ENCODE data around the gene MTUS2. TPM values are rescaled to one million over a fixed set of nuclear protein-coding genes. Genes with fewer than 3 reads are reported as not detected.

MTUS2 gene
- total and polyA plus RNA-seq, 4 donors = under 0.01 to 0.70 (median 0.15) TPM

GRCh38 chr13:29527511-29527910, 707.4 kb downstream of the MTUS2 start:
- H3K9me3 ChIP-seq (ENCODE audit: control insufficient read depth in 4 of 4, low read length in 3 of 4) = no peaks in the 10 kb centered on the region

GRCh38 chr13:29527916-29528315, 707.8 kb downstream of the MTUS2 start:
- Histone ChIP-seq H3K36me3 (ENCODE audit: control insufficient read depth in 4 of 4, insufficient read depth in 3 of 4, low read depth in 1 of 4, low read length in 3 of 4) (peaks cover 0 to 3% (median 0%) of the 10 kb centered on the region in 4 donors), H3K27me3 (ENCODE audit: control insufficient read depth in 4 of 4, insufficient read depth in 4 of 4, low read length in 3 of 4) (no peaks in the 10 kb centered on the region), H3K9me3 (ENCODE audit: control insufficient read depth in 4 of 4, low read length in 3 of 4) (no peaks in the 10 kb centered on the region), H3K4me1 (ENCODE audit: control insufficient read depth in 4 of 4, insufficient read depth in 4 of 4, low read length in 3 of 4) (no peaks in the 10 kb centered on the region), H3K9ac (ENCODE audit: low read depth in 1 of 2, low read length in 2 of 2) (no peak overlapping the region), H3K4me3 (ENCODE audit: low read depth in 1 of 3, low read length in 3 of 3) (no peak overlapping the region), H3K27ac (ENCODE audit: low read depth in 1 of 2, low read length in 2 of 2) (no peak overlapping the region)
- no peak for DNase-seq (ENCODE audit: low spot score)
- WGBS = 88% methylated on average over 5 of the region's 5 CpGs
- no peak for TF ChIP-seq TAF1 (conservative IDR thresholded peaks at IDR 0.05)
- TF ChIP-seq, protein P1, sequence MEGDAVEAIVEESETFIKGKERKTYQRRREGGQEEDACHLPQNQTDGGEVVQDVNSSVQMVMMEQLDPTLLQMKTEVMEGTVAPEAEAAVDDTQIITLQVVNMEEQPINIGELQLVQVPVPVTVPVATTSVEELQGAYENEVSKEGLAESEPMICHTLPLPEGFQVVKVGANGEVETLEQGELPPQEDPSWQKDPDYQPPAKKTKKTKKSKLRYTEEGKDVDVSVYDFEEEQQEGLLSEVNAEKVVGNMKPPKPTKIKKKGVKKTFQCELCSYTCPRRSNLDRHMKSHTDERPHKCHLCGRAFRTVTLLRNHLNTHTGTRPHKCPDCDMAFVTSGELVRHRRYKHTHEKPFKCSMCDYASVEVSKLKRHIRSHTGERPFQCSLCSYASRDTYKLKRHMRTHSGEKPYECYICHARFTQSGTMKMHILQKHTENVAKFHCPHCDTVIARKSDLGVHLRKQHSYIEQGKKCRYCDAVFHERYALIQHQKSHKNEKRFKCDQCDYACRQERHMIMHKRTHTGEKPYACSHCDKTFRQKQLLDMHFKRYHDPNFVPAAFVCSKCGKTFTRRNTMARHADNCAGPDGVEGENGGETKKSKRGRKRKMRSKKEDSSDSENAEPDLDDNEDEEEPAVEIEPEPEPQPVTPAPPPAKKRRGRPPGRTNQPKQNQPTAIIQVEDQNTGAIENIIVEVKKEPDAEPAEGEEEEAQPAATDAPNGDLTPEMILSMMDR (IDR thresholded peaks at IDR 0.05; ENCODE audit: low read depth, low read length, missing input control) = no peak
- TF ChIP-seq NR2F2 (IDR thresholded peaks at IDR 0.05) = no peak
- no peak for TF ChIP-seq JUND (IDR thresholded peaks at IDR 0.05)
- no peak for TF ChIP-seq EGR1 (IDR thresholded peaks at IDR 0.05; ENCODE audit: low read depth in 2 of 2)
- TF ChIP-seq REST (IDR thresholded peaks at IDR 0.05) = no peak
- TF ChIP-seq FOXA1 (IDR thresholded peaks at IDR 0.05) = no peak
- no peak for TF ChIP-seq ATF3 (IDR thresholded peaks at IDR 0.05)
- TF ChIP-seq, protein P2, sequence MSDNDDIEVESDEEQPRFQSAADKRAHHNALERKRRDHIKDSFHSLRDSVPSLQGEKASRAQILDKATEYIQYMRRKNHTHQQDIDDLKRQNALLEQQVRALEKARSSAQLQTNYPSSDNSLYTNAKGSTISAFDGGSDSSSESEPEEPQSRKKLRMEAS (IDR thresholded peaks at IDR 0.05) = no peak
- TF ChIP-seq HNF4G (IDR thresholded peaks at IDR 0.05) = no peak
- no peak for TF ChIP-seq HNF4A (conservative IDR thresholded peaks at IDR 0.05)
- TF ChIP-seq GABPA (IDR thresholded peaks at IDR 0.05 in 1 of 2, conservative IDR thresholded peaks at IDR 0.05 in 1 of 2) = no peak
- no peak for TF ChIP-seq FOXA2 (IDR thresholded peaks at IDR 0.05)
- TF ChIP-seq SP1 (IDR thresholded peaks at IDR 0.05) = no peak
- TF ChIP-seq ZBTB33 (IDR thresholded peaks at IDR 0.05) = no peak
- TF ChIP-seq RXRA (IDR thresholded peaks at IDR 0.05) = no peak

More at GRCh38 chr13:29527511-29527910, 707.4 kb downstream of the MTUS2 start:
- 95% methylated on average over 8 of the region's 8 CpGs for WGBS
- Histone ChIP-seq H3K36me3 (ENCODE audit: control insufficient read depth in 4 of 4, insufficient read depth in 3 of 4, low read depth in 1 of 4, low read length in 3 of 4) (peaks cover 0 to 4% (median under 1%) of the 10 kb centered on the region in 4 donors), H3K9ac (ENCODE audit: low read depth in 1 of 2, low read length in 2 of 2) (no peak overlapping the region), H3K27me3 (ENCODE audit: control insufficient read depth in 4 of 4, insufficient read depth in 4 of 4, low read length in 3 of 4) (no peaks in the 10 kb centered on the region), H3K4me3 (ENCODE audit: low read depth in 1 of 3, low read length in 3 of 3) (no peak overlapping the region), H3K4me1 (ENCODE audit: control insufficient read depth in 4 of 4, insufficient read depth in 4 of 4, low read length in 3 of 4) (no peaks in the 10 kb centered on the region), H3K27ac (ENCODE audit: low read depth in 1 of 2, low read length in 2 of 2) (no peak overlapping the region)
- DNase-seq (ENCODE audit: low spot score) = no peak
- TF ChIP-seq YY1 (IDR thresholded peaks at IDR 0.05) (no peak), RAD21 (IDR thresholded peaks at IDR 0.05) (no peak), TAF1 (conservative IDR thresholded peaks at IDR 0.05) (no peak), HNF4A (conservative IDR thresholded peaks at IDR 0.05) (no peak), RXRA (IDR thresholded peaks at IDR 0.05) (no peak), NR2F2 (IDR thresholded peaks at IDR 0.05) (no peak), SP1 (IDR thresholded peaks at IDR 0.05) (no peak)
- TF ChIP-seq, protein P2 (IDR thresholded peaks at IDR 0.05) = no peak
